Activated naive CD8-positive, alpha-beta T cell treated with anti-CD3 and anti-CD28 coated beads, Interleukin-2, amount 50 U/mL, for 24 hours (primary cell): Measurements from ENCODE around the gene CWH43.
"Not testable (repeated sequence)": the region's sequence is repeated elsewhere in the genome, so short reads cannot be mapped to it uniquely, and the experiment has no call there.

Experiments
- ATAC-seq: fragments of 150-1000 bp; cut with Tn5 transposase; one replicate; pipeline ENCODE4 v1.10.0; 2021
- DNase-seq: peaks from one replicate; pipeline ENCODE4 v3.0.0; 2021
- H3K27ac Mint-ChIP-seq: one replicate; pipeline ENCODE4 v1.8.0; 2021; ENCODE audit warnings: mild to moderate bottlenecking, mixed read lengths
- H3K27me3 Mint-ChIP-seq: one replicate; pipeline ENCODE4 v1.8.0; 2021; ENCODE audit warnings: mixed read lengths
- H3K36me3 Mint-ChIP-seq: one replicate; pipeline ENCODE4 v1.8.0; 2021; ENCODE audit warnings: low read depth, mixed read lengths
- H3K4me1 Mint-ChIP-seq: one replicate; pipeline ENCODE4 v1.8.0; 2021; ENCODE audit warnings: mixed read lengths
- H3K4me3 Mint-ChIP-seq: one replicate; pipeline ENCODE4 v1.8.0; 2021; ENCODE audit warnings: mild to moderate bottlenecking, moderate library complexity, mixed read lengths
- H3K9me3 Mint-ChIP-seq: one replicate; pipeline ENCODE4 v1.8.0; 2021; ENCODE audit warnings: mixed read lengths

CWH43 gene

GRCh38 chr4:49097071-49097470, 111.0 kb downstream of the CWH43 start:
- H3K4me1 Mint-ChIP-seq, H3K27me3 Mint-ChIP-seq, H3K27ac Mint-ChIP-seq, DNase-seq, H3K4me3 Mint-ChIP-seq: not testable (repeated sequence)
- ATAC-seq: peak; percentile 49
- peaks cover 56% of the 10 kb centered on the region for H3K36me3 Mint-ChIP-seq
- peaks cover 64% of the 10 kb centered on the region for H3K9me3 Mint-ChIP-seq

GRCh38 chr4:49097505-49097904, 111.4 kb downstream of the CWH43 start:
- not testable (repeated sequence) for H3K27me3 Mint-ChIP-seq, H3K4me1 Mint-ChIP-seq, H3K27ac Mint-ChIP-seq, H3K4me3 Mint-ChIP-seq, DNase-seq, ATAC-seq
- Mint-ChIP-seq H3K36me3 (peaks cover 55% of the 10 kb centered on the region), H3K9me3 (peaks cover 63% of the 10 kb centered on the region)

DNA sequence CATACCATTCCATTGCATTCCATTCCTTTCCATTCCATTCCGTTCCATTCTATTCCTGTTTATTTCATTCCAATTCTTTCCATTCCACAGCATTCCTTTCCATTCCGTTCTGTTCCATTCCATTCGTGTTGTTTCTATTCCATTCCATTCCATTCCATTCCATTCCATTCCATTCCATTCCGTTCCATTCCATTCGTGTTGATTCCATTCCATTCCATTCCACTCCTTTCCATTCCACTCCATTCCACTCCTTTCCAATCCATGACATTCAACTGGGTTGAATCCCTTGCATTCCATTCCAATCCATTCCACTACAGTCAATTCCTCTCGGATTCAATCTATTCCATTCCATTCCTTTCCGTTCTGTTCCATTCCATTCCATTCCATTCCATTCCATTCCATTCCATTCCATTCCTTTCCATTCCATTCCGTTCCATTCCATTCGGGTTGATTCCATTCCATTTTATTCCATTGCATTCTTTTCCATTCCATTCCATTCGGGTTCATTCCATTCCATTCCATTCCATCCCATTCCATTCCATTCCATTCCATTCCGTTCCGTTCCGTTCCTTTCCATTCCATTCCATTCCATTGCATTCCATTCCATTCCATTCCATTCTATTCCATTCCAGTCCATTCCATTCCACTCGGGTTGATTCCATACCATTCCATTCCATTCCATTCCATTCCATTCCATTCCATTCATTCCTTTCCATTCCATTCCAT, 112.1 kb downstream of the CWH43 start:
- not testable (repeated sequence) for H3K4me1 Mint-ChIP-seq, H3K4me3 Mint-ChIP-seq, H3K27me3 Mint-ChIP-seq, ATAC-seq, H3K27ac Mint-ChIP-seq, DNase-seq
- H3K36me3 Mint-ChIP-seq: peaks cover 58% of the 10 kb centered on the region
- H3K9me3 Mint-ChIP-seq: peaks cover 65% of the 10 kb centered on the region

DNA sequence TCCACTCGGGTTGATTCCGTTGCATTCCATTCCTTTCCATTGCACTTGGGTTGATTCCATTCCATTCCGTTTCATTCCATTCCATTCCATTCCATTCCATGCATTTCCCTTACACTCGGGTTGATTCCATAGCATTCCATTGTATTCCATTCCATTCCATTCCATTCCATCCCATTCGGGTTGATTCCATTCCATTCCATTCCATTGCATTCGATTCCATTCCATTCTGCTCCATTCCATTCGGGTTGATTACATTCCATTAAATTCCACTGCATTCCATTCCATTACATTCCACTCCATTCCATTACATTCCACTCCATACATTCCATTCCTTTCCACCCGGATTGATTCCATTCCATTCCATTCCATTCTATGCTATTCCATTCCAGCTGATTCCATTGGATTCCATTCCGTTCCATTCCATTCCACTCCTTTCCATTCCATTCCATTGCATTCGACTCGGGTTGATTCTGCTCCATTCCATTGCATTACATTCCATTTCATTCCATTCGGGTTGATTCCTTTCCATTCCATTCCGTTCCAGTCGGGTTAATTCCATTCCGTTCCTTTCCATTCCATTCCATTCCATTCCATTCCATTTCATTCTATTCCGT, 113.9 kb downstream of the CWH43 start:
- H3K27ac Mint-ChIP-seq, H3K4me1 Mint-ChIP-seq, ATAC-seq, H3K4me3 Mint-ChIP-seq, DNase-seq, H3K27me3 Mint-ChIP-seq: not testable (repeated sequence)
- Mint-ChIP-seq H3K36me3 (peaks cover 70% of the 10 kb centered on the region), H3K9me3 (peaks cover 78% of the 10 kb centered on the region)

DNA sequence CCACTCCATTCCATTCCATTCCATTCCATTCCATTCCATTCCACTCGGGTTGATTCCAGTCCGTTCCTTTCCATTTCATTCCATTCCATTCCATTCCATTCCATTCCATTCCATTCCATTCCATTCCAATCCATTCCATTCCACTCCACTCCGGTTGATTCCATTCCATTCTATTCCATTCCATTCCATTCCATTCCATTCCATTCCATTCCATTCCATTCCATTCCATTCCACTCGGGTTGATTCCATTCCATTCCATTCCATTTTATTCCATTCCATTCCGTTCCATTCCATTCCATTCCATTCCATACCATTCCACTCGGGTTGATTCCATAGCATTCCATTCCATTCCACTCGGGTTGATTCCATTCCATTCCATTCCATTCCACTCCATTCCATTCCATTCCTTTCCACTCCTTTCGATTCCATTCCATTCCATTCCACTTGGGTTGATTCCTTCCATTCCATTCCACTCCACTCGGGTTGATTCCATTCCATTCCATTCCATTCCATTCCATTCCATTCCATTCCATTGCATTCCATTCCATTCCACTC, 116.3 kb downstream of the CWH43 start:
- not testable (repeated sequence) for DNase-seq, H3K27ac Mint-ChIP-seq, H3K27me3 Mint-ChIP-seq, H3K4me3 Mint-ChIP-seq, H3K4me1 Mint-ChIP-seq
- ATAC-seq: peak; percentile 44
- Mint-ChIP-seq H3K36me3 (peaks cover 74% of the 10 kb centered on the region), H3K9me3 (peaks cover 82% of the 10 kb centered on the region)

DNA sequence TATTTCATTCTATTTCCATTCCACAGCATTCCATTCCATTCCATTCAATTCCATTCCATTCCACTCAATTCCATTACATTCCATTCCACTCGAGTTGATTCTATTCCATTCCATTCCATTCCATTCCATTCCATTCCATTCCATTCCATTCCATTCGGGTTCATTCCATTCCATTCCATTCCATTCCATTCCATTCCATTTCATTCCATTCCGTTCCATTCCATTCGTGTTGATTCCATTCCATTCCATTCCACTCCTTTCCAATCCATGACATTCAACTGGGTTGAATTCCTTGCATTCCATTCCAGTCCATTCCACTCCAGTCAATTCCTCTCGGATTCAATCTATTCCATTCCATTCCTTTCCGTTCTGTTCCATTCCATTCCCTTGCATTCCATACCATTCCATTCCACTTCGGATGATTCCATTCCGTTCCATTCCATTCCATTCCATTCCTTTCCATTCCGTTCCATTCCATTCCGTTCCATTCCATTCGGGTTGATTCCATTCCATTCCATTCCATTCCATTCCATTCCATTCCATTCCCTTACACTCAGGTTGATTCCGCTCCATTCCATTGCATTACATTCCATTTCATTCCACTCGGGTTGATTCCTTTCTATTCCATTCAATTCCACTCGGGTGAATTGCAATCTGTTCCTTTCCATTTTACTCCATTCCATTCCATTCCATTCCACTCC, 117.5 kb downstream of the CWH43 start:
- DNase-seq, H3K4me3 Mint-ChIP-seq, H3K4me1 Mint-ChIP-seq, H3K27me3 Mint-ChIP-seq, ATAC-seq: not testable (repeated sequence)
- H3K9me3 Mint-ChIP-seq: peaks cover 82% of the 10 kb centered on the region
- peak overlapping the region; percentile 0 for H3K27ac Mint-ChIP-seq
- peaks cover 74% of the 10 kb centered on the region for H3K36me3 Mint-ChIP-seq

GRCh38 chr4:49104231-49104930, 118.3 kb downstream of the CWH43 start:
- not testable (repeated sequence) for H3K27me3 Mint-ChIP-seq, H3K4me3 Mint-ChIP-seq, ATAC-seq, DNase-seq, H3K4me1 Mint-ChIP-seq, H3K27ac Mint-ChIP-seq
- H3K9me3 Mint-ChIP-seq: peaks cover 79% of the 10 kb centered on the region
- H3K36me3 Mint-ChIP-seq: peaks cover 69% of the 10 kb centered on the region

DNA sequence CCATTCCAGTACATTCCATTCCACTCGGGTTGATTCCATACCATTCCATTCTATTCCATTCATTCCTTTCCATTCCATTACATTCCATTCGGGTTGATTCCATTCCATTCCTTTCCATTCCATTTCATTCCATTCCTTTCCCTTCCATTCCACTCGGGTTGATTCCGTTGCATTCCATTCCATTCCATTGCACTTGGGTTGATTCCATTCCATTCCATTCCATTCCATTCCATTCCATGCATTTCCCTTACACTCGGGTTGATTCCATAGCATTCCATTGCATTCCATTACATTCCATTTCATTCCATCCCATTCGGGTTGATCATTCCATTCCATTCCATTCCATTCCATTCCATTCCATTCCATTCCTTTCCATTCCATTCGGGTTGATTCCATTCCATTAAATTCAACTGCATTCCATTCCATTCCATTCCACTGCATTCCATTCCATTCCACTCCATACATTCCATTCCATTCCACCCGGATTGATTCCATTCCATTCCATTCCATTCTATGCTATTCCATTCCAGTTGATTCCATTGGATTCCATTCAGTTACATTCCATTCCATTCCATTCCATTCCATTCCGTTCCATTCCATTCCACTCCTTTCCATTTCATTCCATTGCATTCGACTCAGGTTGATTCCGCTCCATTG, 119.3 kb downstream of the CWH43 start:
- H3K27me3 Mint-ChIP-seq, DNase-seq, H3K4me1 Mint-ChIP-seq, H3K27ac Mint-ChIP-seq, ATAC-seq, H3K4me3 Mint-ChIP-seq: not testable (repeated sequence)
- H3K36me3 Mint-ChIP-seq: peaks cover 70% of the 10 kb centered on the region
- peaks cover 79% of the 10 kb centered on the region for H3K9me3 Mint-ChIP-seq

GRCh38 chr4:49107262-49107661, 121.2 kb downstream of the CWH43 start:
- H3K27me3 Mint-ChIP-seq, H3K4me1 Mint-ChIP-seq, ATAC-seq, H3K27ac Mint-ChIP-seq, DNase-seq, H3K4me3 Mint-ChIP-seq: not testable (repeated sequence)
- peaks cover 76% of the 10 kb centered on the region for H3K36me3 Mint-ChIP-seq
- peaks cover 88% of the 10 kb centered on the region for H3K9me3 Mint-ChIP-seq

- H3K4me3 Mint-ChIP-seq, H3K27me3 Mint-ChIP-seq, H3K27ac Mint-ChIP-seq, DNase-seq, H3K4me1 Mint-ChIP-seq: not testable (repeated sequence)
- Mint-ChIP-seq H3K9me3 (peaks cover 84% of the 10 kb centered on the region), H3K36me3 (peaks cover 71% of the 10 kb centered on the region)
- ATAC-seq: peak; percentile 61
These were observed 122.3 kb downstream of the CWH43 start for GRCh38 chr4:49108183-49108978.

GRCh38 chr4:49109567-49110166, 123.6 kb downstream of the CWH43 start:
- peak; percentile 42 for ATAC-seq
- Mint-ChIP-seq H3K36me3 (peaks cover 67% of the 10 kb centered on the region), H3K9me3 (peaks cover 82% of the 10 kb centered on the region)
- not testable (repeated sequence) for H3K27me3 Mint-ChIP-seq, H3K27ac Mint-ChIP-seq, H3K4me3 Mint-ChIP-seq, H3K4me1 Mint-ChIP-seq, DNase-seq

GRCh38 chr4:49110579-49110978, 124.5 kb downstream of the CWH43 start:
- DNase-seq, H3K4me3 Mint-ChIP-seq, H3K27me3 Mint-ChIP-seq, H3K4me1 Mint-ChIP-seq: not testable (repeated sequence)
- peak; percentile 49 for ATAC-seq
- Mint-ChIP-seq H3K9me3 (peaks cover 80% of the 10 kb centered on the region), H3K27ac (peak overlapping the region; percentile 2), H3K36me3 (peaks cover 60% of the 10 kb centered on the region)
